Fibroblast of the conjunctiva (primary cell): Measurements from ENCODE around the gene TADA2A.
"Not testable (repeated sequence)": the region's sequence is repeated elsewhere in the genome, so short reads cannot be mapped to it uniquely, and the experiment has no call there.

Experiments
- DNase-seq: peaks from one replicate; pipeline ENCODE4 v3.0.0-alpha.2; 2010; ENCODE audit warnings: low read depth

Gene TADA2A

DNA sequence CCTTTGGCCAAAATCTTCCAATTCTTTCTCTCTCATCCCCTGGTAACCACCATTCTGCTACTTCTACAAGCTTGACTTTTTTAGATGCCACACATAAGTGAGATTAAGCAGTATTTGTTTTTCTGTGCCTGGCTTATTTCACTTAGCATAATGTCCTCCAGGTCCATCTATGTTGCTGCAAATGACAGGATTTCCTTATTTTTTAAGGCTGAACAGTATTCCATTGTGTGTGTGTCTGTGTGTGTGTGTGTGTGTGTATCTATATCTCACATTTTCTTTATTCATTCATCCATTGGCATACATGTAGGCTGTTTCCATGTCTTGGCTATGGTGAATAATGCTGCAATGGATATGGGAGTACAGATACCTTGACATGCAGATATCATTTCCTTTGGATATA lies 6.2 kb upstream of the TADA2A start:
- DNase-seq, result no peak

DNA sequence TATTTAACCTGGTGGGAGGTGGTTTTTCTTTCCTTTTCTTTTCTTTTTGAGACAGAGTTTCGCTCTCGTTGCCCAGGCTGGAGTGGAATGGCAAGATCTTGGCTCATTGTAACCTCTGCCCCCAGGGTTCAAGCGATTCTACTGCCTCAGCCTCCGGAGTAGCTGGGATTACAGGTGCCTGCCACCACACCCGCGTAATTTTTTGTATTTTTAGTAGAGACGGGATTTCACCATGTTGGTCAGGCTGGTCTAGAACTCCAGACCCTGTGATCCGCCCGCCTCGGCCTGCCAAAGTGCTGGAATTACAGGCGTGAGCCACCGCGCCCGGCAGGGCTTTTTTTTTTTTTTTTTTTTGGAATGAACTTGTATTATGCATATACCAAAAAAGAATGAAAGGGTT lies 1.2 kb upstream of the TADA2A start:
- DNase-seq, result not testable (repeated sequence)

DNA sequence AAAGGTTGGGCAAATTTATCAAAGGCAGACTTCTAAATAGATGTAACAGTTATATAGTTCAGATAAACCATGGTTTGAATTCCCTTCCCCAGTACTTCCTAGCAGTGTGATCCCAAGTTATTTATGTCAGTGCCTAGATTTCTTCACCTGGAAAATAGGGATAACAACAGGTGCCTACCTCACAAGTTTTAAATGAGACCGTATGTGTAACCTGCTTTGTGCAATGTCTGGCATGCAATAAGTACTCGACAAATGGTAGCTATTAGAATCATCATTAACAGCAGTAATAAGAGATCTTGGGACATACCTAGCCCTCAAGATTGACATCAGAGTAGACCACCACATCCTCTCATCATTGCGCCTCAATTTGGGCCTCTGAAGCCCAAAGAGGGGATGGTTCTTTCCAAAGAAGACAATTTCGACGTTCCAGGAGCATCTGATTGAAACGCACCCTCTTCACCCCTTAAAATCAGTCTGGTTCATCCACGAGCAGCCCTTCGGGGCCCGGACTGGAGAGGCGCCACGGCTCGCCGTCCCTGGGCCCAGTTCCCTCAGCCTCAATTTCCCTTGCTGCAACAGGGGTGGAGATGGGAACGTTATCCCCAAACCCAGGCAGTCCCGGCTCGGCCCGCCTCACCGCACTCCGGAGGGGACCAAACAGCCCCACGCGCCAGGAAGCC lies 591 bp upstream of the TADA2A start:
- DNase-seq, result no peak

DNA sequence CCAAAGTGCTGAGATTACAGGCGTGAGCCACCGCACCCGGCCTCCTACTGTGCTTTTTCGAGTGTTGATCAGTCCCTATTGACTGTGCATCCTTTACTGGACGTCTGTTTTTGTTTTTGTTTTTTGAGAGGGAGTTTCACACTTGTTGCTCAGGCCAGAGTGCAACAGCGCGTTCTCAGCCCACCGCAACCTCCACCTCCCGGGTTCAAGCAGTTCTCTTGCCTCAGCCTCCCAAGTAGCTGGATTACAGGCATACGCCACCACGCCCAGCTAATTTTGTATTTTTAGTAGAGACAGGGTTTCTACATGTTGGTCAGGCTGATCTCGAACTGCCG lies 1.4 kb downstream of the TADA2A start:
- not testable (repeated sequence) for DNase-seq

DNA sequence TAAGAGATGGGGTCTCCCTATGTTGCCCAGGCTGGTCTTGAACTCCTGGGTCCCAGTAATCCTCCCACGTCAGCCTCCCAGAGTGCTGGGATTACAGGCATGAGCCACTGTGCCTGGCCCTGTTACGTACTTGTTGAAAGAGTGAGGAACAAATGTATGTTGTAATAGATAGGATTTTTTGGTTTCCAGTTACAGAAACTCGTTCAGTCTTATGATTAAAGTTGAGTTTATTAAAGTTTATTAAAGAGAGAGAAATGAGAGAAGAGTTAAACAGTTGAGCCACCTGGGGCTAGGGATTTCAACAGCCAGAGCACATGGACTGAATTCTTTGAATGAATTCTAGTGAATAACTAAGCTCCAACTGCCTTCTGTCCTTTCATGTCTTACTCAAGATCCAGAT lies 3.7 kb downstream of the TADA2A start:
- DNase-seq, result no peak

DNA sequence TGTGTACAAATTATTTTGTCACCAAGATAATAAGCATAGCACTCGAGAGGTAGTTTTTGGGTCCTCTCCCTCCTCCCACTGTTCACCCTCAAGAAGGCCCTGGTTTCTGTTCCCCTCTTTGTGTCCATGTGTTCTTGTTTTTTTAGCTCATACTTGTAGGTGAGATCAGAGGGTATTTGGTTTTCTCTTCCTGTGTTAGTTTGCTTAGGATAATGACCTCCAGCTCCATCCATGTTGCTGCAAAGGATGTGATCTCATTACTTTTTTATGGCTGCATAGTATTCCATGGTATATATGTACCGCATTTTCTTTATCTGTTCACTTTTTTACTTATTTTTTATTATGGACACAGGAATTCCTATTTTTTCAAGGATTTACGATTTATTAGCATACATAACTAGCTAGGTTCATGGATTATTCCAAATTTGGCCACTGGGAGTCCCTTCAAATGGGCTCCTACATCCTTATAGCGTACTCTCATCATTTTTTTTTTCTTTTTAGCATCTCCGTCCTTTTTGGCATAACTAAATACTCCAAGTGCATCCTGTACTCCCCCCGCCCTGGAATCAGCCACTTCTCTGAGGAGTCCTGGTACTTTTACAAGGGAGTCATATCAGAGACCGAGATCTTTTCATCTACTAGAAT lies 7.3 kb downstream of the TADA2A start:
- no peak for DNase-seq

DNA sequence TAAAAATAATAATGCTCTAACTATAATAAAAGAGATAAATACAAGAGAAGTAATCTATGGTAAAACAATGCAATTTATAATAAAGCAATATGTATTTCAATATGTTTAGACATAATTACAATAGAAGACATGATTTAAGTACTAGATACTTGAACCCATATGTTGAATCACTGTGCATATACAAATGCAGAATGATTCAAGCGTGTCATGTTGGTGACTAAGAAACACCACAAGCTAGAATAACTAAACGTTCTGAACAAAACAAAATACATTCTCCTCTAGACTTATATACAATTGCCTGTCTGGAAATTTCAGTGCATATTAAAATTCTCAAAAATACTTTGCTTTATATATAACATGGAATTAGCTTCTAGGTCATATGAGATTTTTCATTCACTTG lies 11.2 kb downstream of the TADA2A start:
- no peak for DNase-seq

DNA sequence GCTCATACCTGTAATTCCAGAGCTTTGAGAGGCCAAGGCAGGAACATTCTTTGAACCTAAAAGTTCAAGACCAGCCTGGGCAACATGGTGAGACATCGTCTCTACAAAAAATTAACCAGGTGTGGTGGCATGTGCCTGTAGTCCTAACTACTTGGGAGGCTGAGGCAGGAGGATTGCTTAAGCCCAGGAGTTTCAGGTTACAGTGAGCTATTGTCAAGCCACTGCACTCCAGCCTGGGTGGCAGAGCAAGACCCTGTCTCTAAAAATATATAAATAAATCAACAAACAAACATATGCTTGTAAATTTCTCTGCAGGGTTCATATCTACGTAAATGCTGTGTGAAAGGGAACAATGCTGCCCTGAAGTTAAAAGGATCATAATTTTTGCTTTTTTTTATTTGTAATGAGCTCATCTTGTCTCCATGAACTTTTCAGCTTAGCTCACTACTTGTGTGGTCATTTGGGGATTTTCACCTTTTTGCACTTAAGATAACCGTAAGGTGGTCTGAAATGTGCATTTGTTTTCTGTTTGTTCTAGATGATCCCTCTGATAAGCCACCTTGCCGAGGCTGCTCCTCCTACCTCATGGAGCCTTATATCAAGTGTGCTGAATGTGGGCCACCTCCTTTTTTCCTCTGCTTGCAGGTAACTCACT lies 16.4 kb downstream of the TADA2A start:
- DNase-seq, result no peak

DNA sequence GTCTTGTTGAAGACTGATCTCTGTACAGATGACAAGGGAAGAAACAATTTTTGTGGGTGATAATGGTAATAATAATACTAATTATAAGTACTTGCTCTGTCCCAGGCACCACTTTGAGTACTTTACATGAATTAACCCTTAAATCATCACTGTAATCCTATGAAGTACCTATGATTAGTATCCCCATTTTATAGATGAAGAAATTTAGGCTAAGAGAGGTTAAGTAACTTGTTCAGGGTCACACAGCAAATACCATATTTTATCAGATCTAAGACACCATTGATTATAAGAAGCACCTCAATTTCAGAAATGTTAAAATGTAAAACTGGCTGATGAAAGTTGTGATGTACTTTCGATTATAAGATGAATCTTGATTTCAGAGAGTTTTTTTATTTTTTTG lies 18.6 kb downstream of the TADA2A start:
- no peak for DNase-seq

DNA sequence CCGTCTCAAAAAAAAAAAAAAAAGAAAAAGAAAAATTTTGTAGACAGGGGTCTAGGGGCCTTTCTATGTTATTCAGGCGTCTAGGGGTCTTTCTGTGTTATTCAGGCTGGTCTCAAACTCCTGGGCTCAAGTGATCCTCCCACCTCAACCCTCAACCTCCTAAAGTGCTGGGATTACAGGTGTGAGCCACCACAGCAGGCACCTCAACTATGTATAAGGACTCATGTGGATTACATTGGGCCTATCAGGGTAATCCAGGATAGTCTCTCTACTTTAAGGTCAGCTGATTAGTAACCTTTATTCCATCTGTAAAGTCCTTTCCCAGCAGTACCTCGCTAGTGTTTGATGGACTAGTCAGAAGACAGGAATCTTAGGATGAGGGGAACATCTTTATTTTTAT lies 22.4 kb downstream of the TADA2A start:
- no peak for DNase-seq

DNA sequence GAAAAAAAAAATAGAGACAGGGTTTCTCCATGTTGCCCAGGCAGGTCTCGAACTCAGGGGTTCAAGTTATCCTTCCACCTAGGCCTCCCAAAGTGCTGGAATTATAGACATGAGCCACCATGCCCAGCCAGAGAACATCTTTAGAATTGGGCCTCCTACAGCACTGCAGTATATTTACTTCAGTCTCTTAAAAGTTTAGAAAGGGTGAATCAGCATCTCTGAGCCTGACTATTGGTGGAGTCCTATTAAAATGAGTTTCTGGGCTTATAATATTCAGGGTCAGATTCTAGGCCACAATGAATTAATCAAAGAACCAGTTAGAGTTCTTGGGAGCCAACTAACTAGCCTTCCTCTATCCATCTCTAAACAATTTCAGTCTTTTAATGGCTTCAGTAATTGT lies 22.8 kb downstream of the TADA2A start:
- DNase-seq, result no peak

DNA sequence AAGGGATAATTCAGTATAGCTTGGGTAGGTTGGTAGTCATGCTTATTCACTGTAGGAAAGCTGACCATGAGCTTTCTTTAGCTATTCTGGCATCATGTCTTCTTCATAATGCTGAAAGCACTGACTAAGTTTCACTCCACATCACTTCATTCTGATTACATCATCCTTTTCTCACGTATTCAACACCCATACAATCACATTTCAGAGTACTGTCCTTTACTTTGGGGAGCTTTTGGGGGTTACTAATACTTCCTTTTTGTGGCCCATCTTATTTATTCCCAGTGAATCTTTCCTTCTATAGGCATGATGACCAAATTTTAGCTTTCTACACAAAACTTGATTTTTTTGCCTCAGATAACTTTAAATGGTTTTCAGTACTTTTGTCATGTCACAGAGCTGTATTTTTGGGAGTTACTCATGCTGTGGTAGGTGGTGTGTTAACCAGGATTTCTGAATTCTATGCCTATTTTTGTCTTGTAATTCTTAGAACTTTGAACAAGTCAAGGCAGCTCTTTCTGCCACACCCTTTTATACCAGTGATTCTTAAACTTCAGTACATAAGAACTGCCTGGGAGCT lies 23.5 kb downstream of the TADA2A start:
- peak; percentile 37 for DNase-seq

DNA sequence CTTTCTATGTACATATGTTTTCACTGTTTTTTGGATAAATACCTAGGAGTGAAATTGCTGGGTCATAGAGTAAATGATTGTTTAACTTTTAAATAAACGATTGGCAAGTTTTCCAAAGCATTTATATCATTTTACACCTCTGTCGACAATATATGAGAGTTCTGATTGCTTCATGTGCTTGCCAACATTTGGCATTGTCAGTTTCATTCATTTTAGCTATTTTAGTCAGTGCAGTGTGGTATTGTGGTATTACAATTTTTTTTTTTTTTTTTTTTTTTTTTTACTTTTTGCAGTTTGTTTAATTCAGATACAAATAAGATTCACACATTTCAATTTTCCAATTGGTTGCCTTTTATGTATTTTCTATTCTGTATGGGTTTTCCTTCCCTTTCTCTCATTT lies 26.0 kb downstream of the TADA2A start:
- DNase-seq, result no peak

DNA sequence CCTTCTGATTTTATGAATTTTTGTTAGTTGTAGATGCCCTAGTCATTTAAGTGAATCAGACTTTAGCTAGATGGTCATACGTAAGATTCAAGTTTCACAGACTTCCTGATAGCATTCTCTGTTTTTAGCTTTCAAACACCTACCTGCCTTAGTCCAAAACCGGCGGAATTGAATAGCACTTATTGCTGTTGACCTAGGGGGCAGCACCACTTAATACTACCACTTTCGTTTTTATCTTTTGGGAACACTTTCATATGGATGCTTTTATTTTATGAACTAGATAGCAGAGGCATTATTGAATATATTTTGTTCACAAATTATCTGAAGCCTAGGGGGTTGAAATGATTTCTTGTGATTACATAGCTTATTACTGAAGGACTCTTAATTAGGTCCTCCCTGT lies 31.5 kb downstream of the TADA2A start:
- DNase-seq, result no peak

DNA sequence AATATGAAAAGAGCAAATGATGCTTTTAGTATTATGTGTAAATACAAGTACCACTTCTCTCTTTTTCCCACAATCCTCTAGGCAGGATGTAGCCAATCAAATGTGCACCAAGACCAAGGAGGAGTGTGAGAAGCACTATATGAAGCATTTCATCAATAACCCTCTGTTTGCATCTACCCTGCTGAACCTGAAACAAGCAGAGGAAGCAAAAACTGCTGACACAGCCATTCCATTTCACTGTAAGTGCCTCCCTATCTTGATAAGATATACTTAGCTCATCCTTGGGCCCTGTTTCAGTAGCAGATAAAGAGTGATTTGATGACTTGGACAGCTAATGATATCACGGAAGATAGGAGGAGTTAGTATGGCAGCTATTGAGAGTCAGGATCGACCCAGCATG lies 33.7 kb downstream of the TADA2A start:
- no peak for DNase-seq

DNA sequence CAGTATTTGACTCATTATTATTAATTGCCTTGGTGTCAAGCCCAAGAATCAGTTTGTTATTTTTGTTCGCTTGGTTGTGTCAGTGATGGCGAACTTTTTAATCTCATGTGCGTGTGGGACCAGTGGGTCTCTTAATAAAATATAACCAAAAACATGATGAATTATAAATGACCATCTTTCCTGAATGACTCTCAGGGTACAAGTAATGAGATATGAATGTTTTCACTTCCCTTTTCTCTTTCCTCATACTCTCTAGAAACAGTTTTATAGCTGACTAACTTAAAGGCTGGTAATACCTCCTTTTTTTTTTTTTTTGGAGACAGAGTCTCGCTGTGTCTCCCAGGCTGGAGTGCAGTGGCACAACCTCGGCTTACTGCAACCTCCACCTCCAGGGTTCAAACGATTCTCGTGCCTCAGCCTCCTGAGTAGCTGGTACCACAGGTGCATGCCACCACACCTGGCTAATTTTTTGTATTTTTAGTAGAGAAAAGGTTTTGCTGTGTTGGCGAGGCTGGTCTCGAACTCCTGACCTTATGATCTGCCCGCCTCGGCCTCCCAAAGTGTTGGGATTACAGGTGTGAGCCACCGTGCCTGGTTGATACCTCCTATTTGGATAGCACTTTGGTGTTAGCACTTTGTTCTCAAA lies 34.8 kb downstream of the TADA2A start:
- DNase-seq, result not testable (repeated sequence)

DNA sequence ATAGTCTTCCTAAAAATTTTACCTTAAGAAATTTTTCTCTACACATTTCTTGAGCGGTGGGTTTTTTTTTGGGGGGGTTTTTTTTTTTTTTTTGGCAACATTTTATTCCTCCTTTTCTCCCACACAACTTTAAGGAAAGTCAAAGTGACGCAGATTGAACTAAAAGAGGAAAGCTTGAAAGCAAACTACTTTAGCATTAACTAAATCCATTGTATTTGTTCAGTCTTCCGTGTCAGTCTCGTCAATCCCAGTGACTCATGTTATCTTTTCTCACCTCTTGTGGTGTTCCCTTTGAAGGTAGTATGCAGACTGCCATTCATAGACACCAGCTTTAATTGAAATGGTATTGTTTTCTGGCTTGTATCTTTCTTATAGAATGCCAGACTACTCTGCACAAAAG lies 39.3 kb downstream of the TADA2A start:
- DNase-seq, result no peak

DNA sequence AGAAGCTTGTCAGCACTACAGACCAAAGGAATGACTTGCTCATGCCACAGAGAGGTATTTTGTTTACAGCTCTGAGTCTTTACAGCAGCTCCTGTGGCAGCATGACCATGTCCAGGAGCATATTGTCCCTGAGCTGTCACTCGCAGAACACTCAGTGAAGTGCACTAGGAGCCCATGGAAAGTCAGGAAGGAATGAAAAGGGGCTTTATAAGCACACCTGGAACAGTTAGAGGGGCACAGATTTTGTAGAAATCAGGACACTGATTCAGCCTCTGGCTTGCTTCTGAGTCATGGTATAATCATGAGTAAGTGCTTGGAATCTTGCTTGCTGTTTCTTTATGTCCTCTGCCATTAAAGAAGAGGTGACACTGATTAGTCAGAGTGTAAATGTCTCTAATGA lies 41.0 kb downstream of the TADA2A start:
- no peak for DNase-seq

DNA sequence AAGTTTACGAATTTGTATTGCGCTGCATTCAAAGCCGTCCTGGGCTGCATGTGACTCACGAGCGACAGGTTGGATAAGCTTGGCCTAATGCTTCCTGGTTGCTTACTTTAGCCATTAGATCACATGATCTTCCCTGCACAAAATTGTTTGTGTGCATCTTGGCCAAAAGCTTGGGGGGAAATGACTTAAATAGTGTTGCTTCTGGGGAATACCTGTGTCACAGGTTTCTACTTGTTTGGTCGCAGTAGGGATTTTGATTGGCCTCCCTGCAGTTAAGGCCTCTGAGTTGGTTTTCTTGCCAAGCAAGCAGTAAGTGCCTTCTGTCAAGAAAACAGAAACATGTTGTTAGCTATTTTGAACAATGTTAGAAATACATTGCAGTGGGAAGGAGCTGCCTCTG lies 43.4 kb downstream of the TADA2A start:
- DNase-seq, result no peak

DNA sequence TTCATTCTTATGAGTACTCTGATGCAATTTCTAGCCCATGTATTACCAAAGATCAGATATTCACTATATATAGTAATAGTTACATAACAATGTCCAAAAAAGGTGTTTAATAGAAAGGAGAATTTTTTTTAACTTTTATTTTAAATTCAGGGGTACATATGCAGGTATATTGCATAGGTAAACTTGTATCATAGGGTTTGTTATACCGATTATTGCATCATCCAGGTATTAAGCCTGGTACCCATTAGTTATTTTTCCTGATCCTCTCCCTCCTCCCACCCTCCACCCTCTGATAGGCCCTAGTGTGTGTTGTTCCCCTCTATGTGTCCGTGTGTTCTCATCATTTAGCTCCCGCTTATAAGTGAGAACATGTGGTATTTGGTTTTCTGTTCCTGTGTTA lies 51.1 kb downstream of the TADA2A start:
- not testable (repeated sequence) for DNase-seq

DNA sequence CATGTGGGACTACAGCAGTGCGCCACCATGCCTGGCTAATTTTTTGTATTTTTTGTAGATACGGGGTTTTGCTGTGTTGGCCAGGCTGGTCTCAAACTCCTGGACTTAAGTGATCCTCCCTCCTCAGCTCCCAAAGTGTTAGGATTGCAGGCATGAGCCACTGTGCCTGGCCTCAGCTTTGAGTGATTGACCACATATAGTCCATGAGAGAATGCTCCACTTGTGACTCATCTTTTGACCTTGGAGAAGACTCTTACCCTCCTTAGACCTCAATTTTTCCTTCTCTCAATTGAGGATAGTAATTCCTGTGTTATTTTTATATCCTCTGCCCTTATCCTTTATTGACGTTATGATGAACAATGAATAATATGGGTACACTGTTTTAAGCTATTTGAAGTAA lies 52.1 kb downstream of the TADA2A start:
- DNase-seq, result peak; percentile 16

DNA sequence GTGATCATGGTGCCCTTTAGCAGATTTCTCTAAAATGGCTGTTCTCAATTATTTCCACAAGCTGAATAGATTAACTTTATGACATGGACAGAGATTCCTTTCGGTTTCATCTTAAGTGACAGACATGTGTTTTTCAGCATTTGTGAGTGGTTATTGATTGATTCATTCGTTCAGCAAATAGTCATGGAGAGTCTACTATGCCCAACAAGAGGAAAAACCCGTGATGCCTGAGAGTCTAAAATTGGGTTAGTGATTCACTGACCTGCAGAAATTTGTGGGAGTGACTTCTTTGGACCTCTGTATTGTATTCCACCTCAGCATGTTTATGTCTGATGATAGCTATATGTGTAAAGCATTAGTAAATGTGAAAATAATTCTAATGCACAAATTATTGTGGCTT lies 55.0 kb downstream of the TADA2A start:
- DNase-seq, result no peak

DNA sequence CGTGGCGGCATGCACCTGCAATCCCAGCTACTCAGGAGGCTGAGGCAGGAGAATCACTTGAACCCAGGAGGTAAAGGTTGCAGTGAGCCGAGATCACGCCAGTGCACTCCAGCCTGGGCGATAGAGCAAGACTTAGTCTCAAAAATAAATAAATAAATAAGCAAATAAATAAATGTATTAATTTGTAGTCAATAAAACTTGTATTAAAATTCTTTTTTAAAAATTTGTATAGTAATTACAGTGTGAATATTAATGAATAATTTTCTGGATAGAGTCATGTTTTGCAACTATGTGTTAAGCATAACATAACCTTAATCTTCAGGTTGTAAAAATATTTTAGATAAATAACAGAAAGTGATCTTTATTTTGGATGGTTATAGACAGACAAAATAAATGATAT lies 55.8 kb downstream of the TADA2A start:
- DNase-seq, result no peak
